ENCODE measurements around the gene FNBP1L.

The FNBP1L gene

DNA sequence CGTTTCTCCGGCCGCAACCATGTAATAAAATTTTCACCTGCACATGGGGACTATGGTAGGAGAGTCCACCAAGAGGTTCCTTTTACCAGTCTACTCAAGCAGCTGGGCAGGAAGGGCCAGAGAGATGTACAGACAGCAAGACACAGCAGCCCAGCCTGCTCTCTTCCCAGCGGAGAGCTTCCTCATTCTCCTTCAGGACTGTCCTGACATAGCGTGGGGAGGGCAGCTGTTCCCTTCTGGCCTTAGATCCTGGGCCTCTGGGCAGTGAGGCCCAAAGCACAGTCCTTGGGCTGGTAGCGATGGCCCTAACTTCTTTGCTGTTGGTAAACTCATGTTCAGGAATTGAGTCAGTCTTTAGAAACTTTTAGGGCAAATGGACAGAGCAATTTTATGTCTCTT is 144.6 kb downstream of the FNBP1L start:
- DNase-seq (ENCODE audit: low spot score) = no peak

DNA sequence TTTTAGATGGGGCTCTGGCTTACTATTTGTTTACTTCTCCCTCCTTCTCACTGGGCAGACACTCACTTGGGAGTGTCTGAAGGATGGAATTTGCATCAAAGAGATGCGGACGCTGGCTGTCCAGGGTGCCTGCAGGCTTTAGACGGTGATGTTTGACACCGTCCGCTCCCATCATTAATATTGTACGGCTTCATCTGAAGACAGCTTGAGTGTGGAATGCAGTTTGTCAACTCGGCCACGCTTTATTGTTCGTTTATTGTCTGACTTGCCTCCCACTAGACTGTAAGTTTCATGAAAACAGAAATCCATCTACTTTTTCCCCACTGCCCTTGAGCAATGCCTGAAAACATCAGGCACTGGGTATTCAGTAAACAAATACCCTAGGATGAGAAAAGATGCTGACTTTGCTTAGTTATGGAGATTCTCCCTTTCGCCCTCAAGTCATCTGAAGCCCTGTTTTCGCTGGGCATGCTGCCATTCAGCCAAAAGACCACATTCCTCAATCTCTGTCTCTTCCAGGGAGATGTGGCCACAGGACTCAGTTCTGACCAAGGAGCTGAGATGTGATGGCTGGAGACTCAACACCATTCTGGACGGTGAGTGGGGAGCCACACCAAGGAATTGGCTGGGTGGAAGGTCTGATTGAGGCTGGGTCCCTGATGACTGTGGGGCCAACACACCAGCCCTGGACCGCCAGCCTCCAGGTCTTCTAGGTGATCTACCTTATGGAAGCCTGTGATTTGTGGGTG is 146.1 kb downstream of the FNBP1L start:
- no peak for DNase-seq (ENCODE audit: low spot score)

DNA sequence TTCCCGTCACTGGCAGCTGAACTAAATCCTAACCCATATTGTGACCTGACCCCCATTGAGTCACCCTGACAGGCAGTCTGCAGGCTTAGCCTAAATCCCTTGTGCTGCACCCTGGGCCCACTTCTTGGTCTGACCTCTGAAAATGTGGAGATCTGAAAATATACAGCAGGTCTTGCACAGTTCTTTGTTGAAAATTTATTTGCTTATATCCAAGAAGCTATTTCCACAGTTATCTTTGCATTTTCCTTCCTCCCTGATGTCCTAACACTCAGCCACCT is 146.6 kb downstream of the FNBP1L start:
- no peak for DNase-seq (ENCODE audit: low spot score)

DNA sequence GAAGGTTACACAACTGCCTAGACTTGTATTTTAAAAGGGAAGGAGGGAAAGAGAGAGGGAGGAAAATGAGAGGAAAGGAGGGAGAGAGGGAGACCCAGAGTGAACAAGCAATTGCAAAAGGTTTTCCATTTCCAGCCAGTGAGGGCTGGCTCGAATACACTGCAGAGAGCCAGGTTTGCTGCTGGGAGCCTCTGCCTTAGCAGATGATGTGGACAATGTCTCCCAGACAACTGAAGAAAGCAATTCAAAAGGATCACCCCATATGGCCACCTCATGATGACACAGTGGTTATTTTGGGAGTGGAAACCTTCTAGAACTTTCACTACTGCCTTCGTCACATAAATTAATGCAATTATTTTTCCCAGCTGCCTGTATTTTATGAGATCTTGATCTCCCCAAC is 147.3 kb downstream of the FNBP1L start:
- DNase-seq (ENCODE audit: low spot score) = no peak

DNA sequence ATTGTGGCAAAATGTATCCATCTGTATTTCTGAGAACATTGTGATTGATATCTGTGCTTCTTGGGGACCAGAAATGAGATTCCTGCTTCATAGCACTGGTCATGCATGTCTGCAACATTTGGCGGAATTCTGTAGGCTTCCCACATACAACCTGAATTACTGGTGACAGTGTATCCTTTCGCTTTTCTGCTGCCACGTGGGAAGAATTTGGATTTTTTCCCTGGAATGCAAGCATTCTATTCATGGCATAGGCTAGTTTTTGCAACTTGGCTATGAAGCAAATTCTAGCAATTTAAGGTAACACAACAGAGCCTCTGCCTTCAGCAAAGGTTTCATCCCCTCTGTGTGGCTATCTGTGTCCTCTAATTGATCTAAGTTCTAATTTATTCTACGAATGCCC is 147.8 kb downstream of the FNBP1L start:
- no peak for DNase-seq (ENCODE audit: low spot score)

DNA sequence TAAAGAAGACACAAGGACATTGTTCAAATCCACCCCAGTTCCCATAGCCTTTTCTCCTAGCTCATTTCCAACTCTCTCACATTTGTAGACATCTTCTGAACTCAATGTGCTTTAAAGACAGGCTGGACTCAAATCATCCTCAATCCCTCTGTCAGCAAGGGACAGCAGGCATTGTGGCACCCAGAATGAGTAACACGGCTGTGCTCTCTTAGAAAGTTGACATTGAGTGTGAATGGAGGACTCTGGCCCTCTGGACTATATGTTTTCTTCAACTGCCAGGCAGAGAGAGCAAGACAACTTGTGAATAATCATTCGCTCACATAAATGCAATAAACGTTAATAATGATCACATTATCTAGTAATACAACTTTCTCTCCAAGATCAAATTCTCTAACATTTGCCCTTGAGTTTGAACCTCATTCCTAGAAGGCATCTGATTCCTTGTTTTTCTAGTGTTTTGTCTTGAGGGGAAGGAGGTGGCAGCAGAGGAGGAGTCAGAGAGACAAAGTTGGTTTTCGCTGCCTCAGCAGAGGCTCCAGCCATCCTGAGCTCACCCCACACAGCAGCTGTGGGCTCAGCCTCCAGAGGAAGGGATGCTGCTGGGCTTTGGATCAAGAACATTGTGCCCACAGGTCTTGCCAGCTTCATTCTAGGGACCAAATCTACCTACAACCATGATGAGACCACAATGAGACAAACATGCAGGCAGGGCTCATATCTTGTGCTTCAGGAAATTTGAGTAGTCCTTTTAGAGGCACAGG is 148.6 kb downstream of the FNBP1L start:
- DNase-seq (ENCODE audit: low spot score) = no peak

DNA sequence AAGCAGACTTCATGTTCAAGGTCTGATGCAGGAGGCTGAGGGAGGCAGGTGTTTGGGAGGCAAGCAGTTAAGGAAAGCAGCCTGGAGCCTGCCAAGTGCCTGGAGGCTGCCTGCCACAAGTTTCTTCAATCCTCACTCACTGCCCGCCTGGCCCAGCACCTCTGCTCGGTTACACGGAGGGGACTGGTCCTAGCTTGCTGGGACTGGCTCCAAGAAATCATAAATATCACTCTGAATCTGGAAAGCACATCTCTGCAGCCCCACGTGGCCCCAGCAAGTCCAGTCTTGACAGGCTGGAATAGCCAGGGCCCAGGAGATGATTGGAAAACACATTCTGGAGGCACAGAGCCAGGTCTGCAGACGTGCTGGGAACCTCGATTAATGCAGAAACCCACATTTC is 149.8 kb downstream of the FNBP1L start:
- no peak for DNase-seq (ENCODE audit: low spot score)

DNA sequence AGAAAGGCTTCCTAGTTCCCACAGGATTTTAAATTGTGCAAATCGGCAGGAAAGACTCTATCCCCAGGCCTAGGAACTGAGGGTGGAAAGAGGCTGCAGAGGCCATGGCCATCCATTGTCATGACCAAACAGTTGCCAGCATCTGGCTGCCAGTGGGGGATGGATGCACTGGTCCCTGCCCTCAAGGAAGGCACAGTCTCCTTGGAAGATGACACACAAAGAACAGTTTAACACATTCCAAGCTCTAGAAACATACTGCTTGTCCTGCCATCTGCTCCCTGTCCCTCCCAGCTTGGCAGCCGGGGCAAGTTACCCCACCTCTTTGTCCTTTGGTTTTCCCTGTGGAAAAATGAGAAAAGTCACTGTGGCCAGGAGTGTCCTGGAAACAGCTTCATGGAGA is 150.5 kb downstream of the FNBP1L start:
- no peak for DNase-seq (ENCODE audit: low spot score)

DNA sequence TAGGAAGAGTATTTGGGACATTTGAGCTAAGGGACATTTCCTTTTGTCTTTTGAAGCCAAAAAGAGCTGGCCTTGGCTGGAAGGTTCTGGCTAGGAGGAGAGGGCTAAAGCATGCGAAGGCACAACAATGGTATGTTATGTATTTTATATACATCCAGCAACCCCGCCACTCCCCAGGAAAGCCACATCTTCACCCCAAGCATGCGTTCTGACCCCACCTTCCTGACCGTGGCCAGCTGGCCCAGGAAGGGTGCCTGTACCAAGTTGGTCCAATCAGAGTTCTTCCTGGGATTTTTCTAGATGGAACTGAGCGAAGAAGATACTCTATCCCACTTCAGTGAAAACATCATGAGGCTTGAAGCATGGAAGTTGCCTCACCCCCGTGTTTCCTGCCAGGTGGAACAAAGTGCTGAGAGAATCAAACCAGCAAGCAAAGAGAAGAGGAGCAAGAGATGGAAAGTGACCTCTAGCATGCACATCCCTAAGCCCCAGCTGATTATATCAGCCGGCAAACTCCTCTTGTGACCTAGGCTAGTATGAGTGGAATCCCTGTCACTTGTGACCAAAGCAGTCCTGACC is 151.0 kb downstream of the FNBP1L start:
- no peak for DNase-seq (ENCODE audit: low spot score)

DNA sequence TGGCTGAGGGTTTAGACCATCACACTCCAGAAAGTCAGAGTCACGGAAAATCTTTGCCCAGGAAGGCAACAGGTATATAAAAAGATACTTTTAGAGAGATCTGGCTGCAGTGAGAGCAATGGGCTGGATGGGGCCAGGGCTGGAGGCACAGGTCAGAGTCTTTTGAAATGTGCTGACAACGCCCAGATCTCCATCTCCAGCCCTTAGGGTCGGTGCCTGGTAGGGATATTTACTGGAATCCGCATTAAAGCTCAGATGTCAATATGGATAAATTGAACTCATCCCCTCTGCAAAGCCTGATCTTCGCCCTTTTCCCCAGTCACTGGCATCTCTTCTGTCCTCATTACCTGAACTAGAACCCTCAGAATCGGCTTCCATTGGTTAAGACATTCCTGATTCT is 151.6 kb downstream of the FNBP1L start:
- DNase-seq (ENCODE audit: low spot score) = no peak

DNA sequence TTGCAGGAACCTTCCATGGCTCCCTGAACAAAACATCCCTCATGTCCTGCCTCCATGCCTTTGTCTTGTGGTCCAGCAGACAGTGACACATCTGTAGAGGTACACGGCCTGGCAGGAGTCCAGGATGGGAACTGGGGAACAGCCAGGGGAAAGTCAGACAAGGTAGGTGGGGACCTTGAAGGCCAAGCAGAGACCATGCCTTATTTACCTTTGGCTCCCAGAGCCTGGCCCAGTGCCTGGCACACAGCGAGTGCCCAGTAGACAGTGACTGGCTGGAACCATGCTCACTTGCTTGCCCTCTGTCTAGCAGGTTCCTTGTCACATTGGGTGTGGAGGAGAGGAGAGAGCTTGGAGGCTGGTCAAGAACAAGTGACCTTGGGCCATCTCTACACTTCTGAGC is 152.7 kb downstream of the FNBP1L start:
- DNase-seq (ENCODE audit: low spot score) = no peak

DNA sequence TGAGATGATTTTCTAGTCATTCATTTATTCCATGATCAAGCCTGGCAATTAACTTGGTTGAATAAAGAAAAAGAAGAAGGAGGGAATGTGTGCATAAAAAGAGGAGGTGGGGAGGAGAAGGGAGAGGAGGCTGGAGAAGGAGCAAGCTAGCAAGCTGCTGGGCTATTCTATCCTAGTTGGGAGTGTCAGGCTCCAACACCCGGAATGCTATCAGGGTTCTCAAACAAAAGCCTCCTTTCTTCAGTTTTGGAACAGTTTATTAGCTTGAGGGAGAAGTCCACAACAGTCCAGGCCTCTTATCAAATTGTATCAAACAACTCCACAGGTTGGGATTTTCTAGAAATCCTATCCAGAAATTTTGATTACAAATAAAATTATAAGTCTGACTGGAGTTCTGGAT is 153.8 kb downstream of the FNBP1L start:
- DNase-seq (ENCODE audit: low spot score) = no peak

DNA sequence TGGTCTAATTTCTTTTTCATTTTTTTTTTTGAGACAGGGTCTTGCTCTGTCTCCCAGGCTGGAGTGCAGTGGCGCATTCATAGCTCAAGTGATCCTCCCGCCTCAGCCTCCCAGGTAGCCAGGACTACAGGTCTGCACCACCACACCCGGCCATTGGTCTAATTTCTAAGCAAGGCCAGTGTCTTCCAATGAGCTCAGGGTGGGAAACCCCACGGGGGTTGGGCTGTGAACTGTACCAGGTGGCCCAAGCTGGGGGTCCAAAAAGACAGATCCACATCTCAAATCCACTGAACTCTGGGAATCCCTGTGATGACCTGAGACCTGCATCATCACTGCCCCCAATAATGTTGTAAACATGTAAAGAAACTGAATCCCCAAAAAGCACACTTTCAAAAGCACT is 154.2 kb downstream of the FNBP1L start:
- DNase-seq (ENCODE audit: low spot score) = no peak

DNA sequence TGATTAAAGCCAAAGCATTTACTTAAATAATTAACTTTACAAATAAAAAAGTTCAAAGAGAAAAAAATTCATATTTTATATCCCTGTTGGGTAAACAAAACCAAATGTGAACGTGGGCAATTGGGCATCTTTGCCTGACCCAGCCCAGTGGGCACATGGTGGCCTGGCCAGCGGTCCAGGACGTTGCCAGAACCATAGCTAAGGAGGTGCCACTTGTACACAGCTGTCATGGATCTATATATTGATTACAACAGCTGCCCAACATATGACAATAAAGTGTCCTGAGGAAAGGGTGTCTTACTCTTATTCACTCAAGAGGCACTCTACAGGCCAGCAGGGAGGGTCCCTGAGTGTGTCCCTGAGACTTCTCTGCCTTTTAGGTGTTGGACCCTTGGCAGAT is 155.2 kb downstream of the FNBP1L start:
- DNase-seq (ENCODE audit: low spot score) = no peak

DNA sequence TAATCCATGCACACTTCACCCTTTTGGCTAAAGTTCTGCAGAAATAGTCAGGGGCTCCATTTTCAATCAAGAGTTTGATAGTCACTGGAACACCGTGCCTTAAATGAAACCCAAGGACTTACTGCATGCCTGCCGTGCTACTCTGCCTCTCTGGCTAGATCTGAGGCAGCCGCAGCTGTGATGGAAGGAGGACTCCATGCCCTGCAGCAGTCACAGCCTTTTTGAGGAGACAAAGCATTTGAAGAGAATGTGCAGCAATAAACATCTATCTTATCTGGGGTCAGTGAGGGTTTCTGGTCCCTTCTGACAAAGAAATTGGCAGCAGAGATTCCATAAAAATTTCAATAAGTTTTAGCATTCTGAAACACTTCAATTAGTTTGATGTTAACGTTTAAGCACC is 155.7 kb downstream of the FNBP1L start:
- DNase-seq (ENCODE audit: low spot score) = no peak

Measured in putamen (tissue), 1 donor.